HG03280 (cell line): ENCODE data around the gene CDC42SE1.
"Not testable (repeated sequence)": the region's sequence is repeated elsewhere in the genome, so short reads cannot be mapped to it uniquely, and the experiment has no call there.

ENCODE experiments used
- ATAC-seq: cut with Tn5 transposase; IDR thresholded peaks from one replicate; pipeline ENCODE4 v1.9.1; 2021; ENCODE audit warnings: mild to moderate bottlenecking, moderate library complexity; ENCODE audit not compliant: unreplicated experiment

Gene CDC42SE1

GRCh38 chr1:151059109-151060006, at the start of gene CDC42SE1:
Gene CDC42SE1, minus strand, starts transcription at chr1:151059622. Its CDS starts 3,892 bp downstream, at chr1:151055730.
- ATAC-seq = peak; percentile 87

- ATAC-seq = no peak
These were observed 48.9 kb upstream of the CDC42SE1 start for GRCh38 chr1:151108331-151108730.

- ATAC-seq = no peak
These were observed 47.5 kb upstream of the CDC42SE1 start for GRCh38 chr1:151106894-151107293.

- ATAC-seq = no peak
These were observed 45.2 kb upstream of the CDC42SE1 start for GRCh38 chr1:151104630-151105029.

- ATAC-seq = no peak
These were observed 38.7 kb upstream of the CDC42SE1 start for GRCh38 chr1:151098126-151098525.

- not testable (repeated sequence) for ATAC-seq
These were observed 38.0 kb upstream of the CDC42SE1 start for GRCh38 chr1:151097426-151097825.

GRCh38 chr1:151085953-151086559, 26.6 kb upstream of the CDC42SE1 start:
- ATAC-seq = no peak

GRCh38 chr1:151072224-151072623, 12.8 kb upstream of the CDC42SE1 start:
- no peak for ATAC-seq

GRCh38 chr1:151070474-151071276, 11.3 kb upstream of the CDC42SE1 start, which contains the start of gene GABPB2:
Gene GABPB2, plus strand, starts transcription at chr1:151070761. Its CDS starts 17,429 bp downstream, at chr1:151088190.
- ATAC-seq = peak; percentile 80

- no peak for ATAC-seq
These were observed 9.7 kb upstream of the CDC42SE1 start for GRCh38 chr1:151069103-151069486.

- no peak for ATAC-seq
These were observed 7.8 kb upstream of the CDC42SE1 start for GRCh38 chr1:151067185-151067584.

GRCh38 chr1:151065089-151065645, 5.7 kb upstream of the CDC42SE1 start:
- no peak for ATAC-seq

GRCh38 chr1:151062741-151063371, 3.4 kb upstream of the CDC42SE1 start:
- ATAC-seq = no peak

GRCh38 chr1:151061704-151062103, 2.3 kb upstream of the CDC42SE1 start:
- no peak for ATAC-seq

- ATAC-seq = no peak
These were observed 1.4 kb upstream of the CDC42SE1 start for GRCh38 chr1:151060657-151061421.

- ATAC-seq = no peak
These were observed 710 bp upstream of the CDC42SE1 start, which contains the start of gene MLLT11 for GRCh38 chr1:151060007-151060656. Gene MLLT11, plus strand, starts transcription at chr1:151060397. Its CDS starts 6,828 bp downstream, at chr1:151067225.

GRCh38 chr1:151058692-151059091, 730 bp downstream of the CDC42SE1 start:
- no peak for ATAC-seq

- no peak for ATAC-seq
These were observed 3.3 kb downstream of the CDC42SE1 start for GRCh38 chr1:151056149-151056548.

GRCh38 chr1:151055581-151055980, 3.8 kb downstream of the CDC42SE1 start:
- ATAC-seq = no peak
